Heart left ventricle (tissue), 13 donors: Measurements from ENCODE around the gene IL34.

Source experiments
- CTCF ChIP-seq, 12 donors: fragments of 200-600 bp; sonication (generic) in 4 of 12; IDR thresholded peaks; one replicate each; pipeline versions ENCODE4 v1.5.0 to v1.8.0; 2018 to 2022; ENCODE audit warnings: antibody characterized with exemption in 12 of 12, mild to moderate bottlenecking in 5 of 12
- POLR2A ChIP-seq, 2 donors: fragments of 450-650 bp; IDR thresholded peaks; one replicate each; pipeline ENCODE4 v1.6.1; 2017; ENCODE audit warnings: antibody characterized with exemption in 2 of 2, mild to moderate bottlenecking in 2 of 2, moderate library complexity in 2 of 2
- donor health status: ischemic (EF 13 %, LVEDD 7.1; RV severe dilation, severe dysfunction).
- donor health status: DM: no; HTN: yes; CAD: no.
- donor health status: DM: no; HTN: no; CAD: no.
- donor health status: ischemic (EF 25% LVEDD 6.9; RV normal size, moderate dysfunction).
- donor health status: ischemic (EF 25% LVEDD 5.7; RV mildly dilated, moderate dysfunction).
- donor health status: ischemic (EF 35%, LVEDD 5.7; RV mildly dilated, moderate dysfunction).
- donor health status: nonischemic (EF 11% LVEDD 7.7; RV severe dilation, severe dysfunction).
- donor health status: DM: yes; HTN: yes; CAD: no.
- donor health status: PGD.
- donor health status: ischemic (EF 29% LVEDD 5.4; RV normal size, mild dysfunction).
- donor health status: nonischemic (EF 23%, LVEDD 6.1; RV moderate dilation, normal function).

- TF ChIP-seq CTCF (IDR thresholded peaks at IDR 0.05) (no peak), POLR2A (IDR thresholded peaks at IDR 0.05) (no peak)
Observed at GRCh38 chr16:70658921-70659320, 12.6 kb downstream of the IL34 start.
